Stimulated activated CD4-positive, alpha-beta T cell treated with anti-CD3 and anti-CD28 coated beads, TNF-alpha, amount 100 ng/mL, for 4 hours (primary cell): ENCODE measurements around the gene PGF.
A peak's percentile ranks its signal among the peaks of the same experiment; 100 is the strongest.
"Not testable (repeated sequence)": the region's sequence is repeated elsewhere in the genome, so short reads cannot be mapped to it uniquely, and the experiment has no call there.

Experiments used
- DNase-seq, 3 experiments: peaks; one replicate each; pipeline ENCODE4 v3.0.0-alpha.2; 2020; ENCODE audit warnings: low read depth in 3 of 3

Gene PGF

GRCh38 chr14:74942181-74942580 is 13.2 kb downstream of the PGF start:
- DNase-seq, result no peak

- DNase-seq, result peak; percentile 28 to 54 (median 35)
Measured at GRCh38 chr14:74941676-74942097, 13.7 kb downstream of the PGF start.

- DNase-seq, result no peak
Measured at GRCh38 chr14:74940956-74941565, 14.3 kb downstream of the PGF start.

GRCh38 chr14:74938531-74939495 is 16.6 kb downstream of the PGF start:
- no peak for DNase-seq

- no peak for DNase-seq
Measured at GRCh38 chr14:74937171-74937570, 18.2 kb downstream of the PGF start.

- DNase-seq, result no peak
Measured at GRCh38 chr14:74936731-74937130, 18.7 kb downstream of the PGF start.

GRCh38 chr14:74936151-74936550 is 19.2 kb downstream of the PGF start:
- DNase-seq, result no peak

GRCh38 chr14:74935360-74935680 is 20.1 kb downstream of the PGF start:
- DNase-seq, result no peak

- no peak for DNase-seq
Measured at GRCh38 chr14:74934476-74935359, 20.7 kb downstream of the PGF start.

GRCh38 chr14:74934041-74934440 is 21.4 kb downstream of the PGF start:
- DNase-seq, result no peak

- not testable (repeated sequence) for DNase-seq
Measured at GRCh38 chr14:74932936-74933335, 22.5 kb downstream of the PGF start.

- no peak for DNase-seq
Measured at GRCh38 chr14:74932401-74932901, 22.9 kb downstream of the PGF start.

GRCh38 chr14:74931744-74932143 is 23.7 kb downstream of the PGF start:
- not testable (repeated sequence) for DNase-seq

- no peak for DNase-seq
Measured at GRCh38 chr14:74929242-74929641, 26.2 kb downstream of the PGF start.

- DNase-seq, result no peak
Measured at GRCh38 chr14:74927225-74927624, 28.2 kb downstream of the PGF start.

- no peak for DNase-seq
Measured at GRCh38 chr14:74924061-74924460, 31.3 kb downstream of the PGF start.

- DNase-seq, result peak; percentile 17 to 46 (median 41)
Measured at GRCh38 chr14:74922752-74923401, 32.5 kb downstream of the PGF start, which contains the start of gene RPS6KL1. TSS of gene RPS6KL1 (minus strand) at chr14:74923260. CDS start at chr14:74921541, 1,719 bp downstream.

- DNase-seq, result no peak
Measured at GRCh38 chr14:74921987-74922751, 33.2 kb downstream of the PGF start.

GRCh38 chr14:74921053-74921620 is 34.3 kb downstream of the PGF start:
- no peak for DNase-seq

- no peak for DNase-seq
Measured at GRCh38 chr14:74920281-74920680, 35.1 kb downstream of the PGF start.
